ENCODE data around the gene LCA5L.

- TF ChIP-seq POLR2AphosphoS5 (IDR thresholded peaks at IDR 0.05; ENCODE audit: borderline replicate concordance, low read depth, low read length) (no peak), EZH2 (IDR thresholded peaks at IDR 0.05) (no peak)
These were observed 82.8 kb downstream of the LCA5L start for GRCh38 chr21:39362733-39363132.
